C4-2B (cell line): ENCODE measurements around the gene XYLT1.

ENCODE experiments used
- H3K27ac ChIP-seq: fragments of 450-650 bp; 2 replicates; pipeline ENCODE4 v1.5.1; 2017
- CTCF ChIP-seq: fragments of 450-650 bp; conservative IDR thresholded peaks from 2 replicates; pipeline ENCODE4 v1.5.1; 2017; ENCODE audit warnings: mild to moderate bottlenecking
- ZFX ChIP-seq: fragments of 450-650 bp; IDR thresholded peaks from 2 replicates; pipeline ENCODE4 v1.6.1; 2017

The XYLT1 gene

DNA sequence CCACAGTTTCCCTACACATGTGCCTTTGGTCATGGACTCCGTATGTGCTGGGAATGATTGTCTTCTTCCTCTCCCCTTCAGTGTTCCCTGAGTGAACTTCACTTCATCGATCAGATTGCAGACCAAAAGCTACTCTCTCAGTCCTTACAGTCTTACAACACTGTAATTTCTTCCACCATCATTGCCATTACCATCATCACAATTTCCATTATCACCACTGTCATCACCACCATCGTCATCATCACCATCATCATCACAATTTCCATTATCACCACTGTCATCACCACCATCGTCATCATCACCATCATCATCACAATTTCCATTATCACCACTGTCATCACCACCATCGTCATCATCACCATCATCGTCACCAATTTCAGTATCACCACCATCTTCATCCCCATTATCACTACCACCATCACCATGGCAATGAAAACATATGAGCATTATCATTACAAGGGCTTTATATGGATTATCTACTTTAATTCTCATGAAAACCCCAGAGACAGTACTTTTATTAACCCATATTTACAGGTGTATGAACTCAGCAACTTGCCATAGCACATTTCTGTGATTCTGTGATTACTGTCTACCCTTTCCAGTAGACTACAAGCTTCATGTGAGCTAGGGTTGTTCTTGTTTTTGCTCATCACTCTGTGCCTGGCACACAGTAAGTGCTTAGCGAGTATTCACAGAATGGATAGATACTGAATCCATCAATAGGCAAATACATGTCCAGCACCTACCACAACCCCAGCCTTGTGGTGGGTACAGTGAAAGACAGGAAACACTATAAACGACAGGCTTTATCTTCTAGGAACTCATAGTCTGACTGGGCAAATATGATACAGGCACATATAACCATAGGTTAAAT lies 327.0 kb downstream of the XYLT1 start:
- TF ChIP-seq ZFX = no peak
- TF ChIP-seq CTCF = no peak
- H3K27ac ChIP-seq = no peak overlapping the region

- no peak for TF ChIP-seq ZFX
- TF ChIP-seq CTCF = no peak
- H3K27ac ChIP-seq = no peak overlapping the region
These were observed 332.0 kb downstream of the XYLT1 start for GRCh38 chr16:17138801-17139200.

DNA sequence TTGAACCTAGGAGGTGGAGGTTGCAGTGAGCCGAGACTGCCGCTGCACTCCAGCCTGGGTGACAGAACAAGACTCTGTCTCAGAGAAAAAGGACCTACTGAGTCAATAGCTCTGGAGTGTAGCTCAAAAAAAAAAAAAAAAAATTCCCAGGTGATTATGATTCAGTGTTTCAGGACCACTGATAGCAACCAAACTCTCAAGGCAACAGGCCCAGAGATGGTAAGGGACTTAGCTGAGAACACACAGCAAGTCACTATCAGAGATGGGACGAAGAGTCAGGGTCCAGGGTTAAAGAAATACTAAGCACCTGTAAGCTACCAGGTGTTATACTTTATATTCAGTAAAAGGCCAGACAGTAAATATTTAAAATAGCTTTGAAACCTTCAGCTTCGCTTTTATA lies 335.3 kb downstream of the XYLT1 start:
- no peak for TF ChIP-seq CTCF
- no peak for TF ChIP-seq ZFX
- no peak overlapping the region for H3K27ac ChIP-seq

DNA sequence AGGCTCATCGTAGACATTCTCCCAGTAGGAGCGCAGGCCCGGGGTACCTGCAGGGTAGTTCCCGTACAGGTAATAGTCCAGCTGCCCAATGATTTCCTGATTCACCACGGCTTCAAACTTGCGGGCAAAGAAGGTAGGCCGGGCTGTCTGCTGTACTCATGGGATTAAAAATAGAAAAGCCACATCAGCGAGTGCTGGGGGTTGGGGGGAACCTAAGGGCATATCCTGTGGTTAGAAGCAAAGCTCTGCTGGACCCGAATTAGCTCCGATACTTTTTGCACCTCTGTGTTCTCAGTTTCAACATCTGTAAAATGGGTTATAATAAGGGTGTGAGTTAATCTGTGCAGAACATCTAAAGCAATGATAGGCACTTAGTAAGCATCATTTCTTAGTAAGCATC lies 336.2 kb downstream of the XYLT1 start:
- no peak overlapping the region for H3K27ac ChIP-seq
- TF ChIP-seq CTCF = no peak
- TF ChIP-seq ZFX = no peak

GRCh38 chr16:17133851-17134250 lies 336.9 kb downstream of the XYLT1 start:
- TF ChIP-seq ZFX (no peak), CTCF (no peak)

GRCh38 chr16:17131351-17131750 lies 339.4 kb downstream of the XYLT1 start:
- no peak overlapping the region for H3K27ac ChIP-seq
- TF ChIP-seq ZFX = no peak
- TF ChIP-seq CTCF = no peak

More at GRCh38 chr16:17133851-17134250, 336.9 kb downstream of the XYLT1 start:
- no peak overlapping the region for H3K27ac ChIP-seq

- no peak overlapping the region for H3K27ac ChIP-seq
- TF ChIP-seq ZFX (no peak), CTCF (no peak)
These were observed 340.0 kb downstream of the XYLT1 start for GRCh38 chr16:17130733-17131132.
